GM19023 (cell line): ENCODE data around the gene B3GAT1.
A peak's percentile ranks its signal among the peaks of the same experiment; 100 is the strongest.

Experiments used
- ATAC-seq: cut with Tn5 transposase; IDR thresholded peaks from one replicate; pipeline ENCODE4 v1.9.1; 2021; ENCODE audit warnings: mild to moderate bottlenecking, moderate library complexity; ENCODE audit not compliant: unreplicated experiment

B3GAT1 gene

DNA sequence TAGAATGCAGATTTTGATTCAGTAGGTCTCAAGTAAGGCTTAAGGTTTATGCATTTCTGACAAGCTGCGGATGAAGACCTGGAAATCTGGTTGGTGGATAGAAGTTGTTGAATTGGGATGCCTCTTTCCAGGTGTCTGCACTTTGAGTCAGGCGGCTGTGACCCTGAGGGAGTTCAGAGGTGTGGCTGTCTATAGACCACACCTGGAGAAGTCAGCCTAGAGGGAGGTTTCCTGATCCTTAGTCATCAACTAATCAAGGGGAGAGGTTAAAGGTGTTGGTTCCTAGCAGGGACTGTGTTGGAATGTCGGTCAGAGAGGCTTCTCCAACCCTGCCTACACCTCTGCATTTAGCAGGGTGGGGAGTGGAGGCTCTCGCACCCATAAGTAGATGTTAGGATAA is 72.3 kb downstream of the B3GAT1 start:
- no peak for ATAC-seq

DNA sequence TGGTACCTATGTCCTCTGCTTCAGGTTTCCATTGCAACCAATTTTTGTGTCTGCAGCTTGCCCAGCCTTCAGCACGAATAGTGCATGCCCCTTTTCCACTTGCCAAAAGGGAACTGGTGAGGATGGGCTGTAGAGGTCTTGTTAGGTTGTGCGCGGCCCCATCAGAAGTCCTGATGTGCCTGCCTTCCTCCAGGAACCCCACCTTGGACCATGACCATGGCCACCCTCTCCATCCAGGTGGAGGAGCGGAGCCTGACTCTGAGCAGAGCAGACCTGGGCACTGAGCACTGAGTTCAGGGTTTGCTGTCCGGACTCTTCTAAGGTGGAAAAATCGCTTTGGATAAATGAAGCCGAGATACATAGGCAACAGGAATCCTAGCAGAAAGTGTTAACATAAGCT is 73.4 kb downstream of the B3GAT1 start:
- ATAC-seq = no peak

- ATAC-seq = no peak
These were observed 74.0 kb downstream of the B3GAT1 start for GRCh38 chr11:134338068-134338467.

GRCh38 chr11:134337051-134337450 is 75.0 kb downstream of the B3GAT1 start:
- no peak for ATAC-seq

DNA sequence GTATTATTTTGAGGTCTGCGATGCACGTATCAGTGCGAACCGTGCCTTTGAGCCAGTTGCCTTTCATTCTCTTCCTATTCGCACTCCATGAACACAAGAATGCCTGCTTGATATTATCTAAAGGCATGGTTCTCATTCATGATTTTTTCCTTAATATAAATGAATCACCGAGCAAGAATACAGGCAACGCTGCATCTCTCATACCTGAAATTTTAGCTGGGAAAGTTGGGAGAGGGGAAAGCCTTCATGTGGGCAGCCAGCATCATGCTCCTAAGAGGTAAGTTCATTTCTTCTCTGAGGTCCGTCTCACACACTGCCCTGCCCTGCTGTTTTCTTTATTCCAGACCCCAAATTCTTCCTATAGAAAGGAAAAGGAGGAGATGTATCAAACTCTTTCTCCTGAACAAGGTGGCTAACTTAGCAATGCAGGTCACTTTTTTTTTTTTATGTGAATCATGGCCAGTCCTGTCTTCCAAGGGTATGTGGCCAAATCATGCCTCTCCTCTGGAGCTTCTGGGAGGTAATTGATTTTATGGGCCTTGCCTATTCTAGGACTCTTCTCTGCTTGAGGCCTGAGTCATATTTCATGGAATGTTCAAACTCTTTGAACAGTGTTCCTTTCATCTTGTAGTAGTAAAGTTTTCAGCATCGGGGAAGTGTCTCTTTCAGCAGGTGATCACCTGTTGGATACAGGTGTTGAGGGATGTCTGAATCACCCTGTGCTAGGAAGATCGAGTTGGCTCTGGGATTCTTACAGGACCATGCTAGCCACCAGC is 77.1 kb downstream of the B3GAT1 start:
- ATAC-seq = no peak

DNA sequence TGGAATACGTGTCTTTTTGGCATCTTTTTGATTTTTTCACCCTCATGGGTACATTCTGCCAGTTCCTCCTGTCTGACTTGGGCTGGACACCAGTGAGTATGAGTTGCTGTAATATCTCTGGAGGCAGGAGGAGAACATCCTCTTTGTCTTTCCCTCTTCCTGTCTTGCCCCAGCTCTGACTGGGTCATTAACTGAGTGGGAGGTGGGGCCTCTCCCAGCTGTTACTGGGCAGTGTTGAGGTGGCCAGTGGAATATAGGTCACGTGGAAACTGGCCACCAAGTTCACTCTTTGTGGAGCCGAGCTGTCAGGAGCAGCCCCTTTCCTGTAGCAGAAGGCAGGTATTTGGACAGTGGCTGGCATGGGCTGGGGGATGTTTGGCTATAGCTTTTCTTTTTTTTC is 78.1 kb downstream of the B3GAT1 start:
- ATAC-seq = no peak

DNA sequence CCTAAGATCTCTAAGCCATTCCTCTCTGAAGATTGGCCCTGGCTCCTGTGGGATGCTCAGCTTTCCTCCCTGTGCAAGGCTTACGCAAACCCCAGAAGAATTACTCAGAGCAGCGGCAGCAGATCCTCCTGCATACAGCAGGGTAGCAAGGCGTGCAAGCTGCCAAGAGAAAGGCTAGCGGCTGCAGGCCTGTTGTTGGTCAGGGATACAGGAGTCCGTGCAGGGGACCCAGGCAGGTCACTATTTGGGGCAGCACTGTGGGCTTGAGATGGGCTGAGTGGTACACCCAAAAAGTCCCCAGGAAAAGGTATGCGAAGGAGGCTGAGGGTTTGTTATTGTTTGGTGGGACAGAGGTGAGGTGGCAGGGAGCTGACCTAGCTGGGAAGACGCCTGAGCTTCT is 78.7 kb downstream of the B3GAT1 start:
- ATAC-seq = no peak

DNA sequence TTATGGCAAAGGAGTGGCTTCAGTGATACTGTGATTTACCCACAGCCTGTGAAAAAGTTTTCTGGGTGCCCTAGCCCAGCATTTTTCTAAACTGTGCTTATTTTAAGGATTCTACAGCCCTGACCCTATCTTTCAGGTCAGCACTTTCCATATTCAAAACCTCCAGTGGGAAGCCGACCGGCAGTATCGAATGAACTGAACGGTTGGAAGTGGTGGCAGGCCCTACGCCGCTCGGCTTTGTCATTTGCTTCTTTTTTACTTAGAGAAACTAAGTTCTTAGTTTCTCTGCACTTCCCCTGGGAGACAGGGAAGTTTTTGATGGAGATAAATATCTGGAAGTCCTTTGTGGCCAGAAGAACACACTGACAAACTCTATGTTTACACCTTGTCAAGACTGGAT is 79.3 kb downstream of the B3GAT1 start:
- no peak for ATAC-seq

DNA sequence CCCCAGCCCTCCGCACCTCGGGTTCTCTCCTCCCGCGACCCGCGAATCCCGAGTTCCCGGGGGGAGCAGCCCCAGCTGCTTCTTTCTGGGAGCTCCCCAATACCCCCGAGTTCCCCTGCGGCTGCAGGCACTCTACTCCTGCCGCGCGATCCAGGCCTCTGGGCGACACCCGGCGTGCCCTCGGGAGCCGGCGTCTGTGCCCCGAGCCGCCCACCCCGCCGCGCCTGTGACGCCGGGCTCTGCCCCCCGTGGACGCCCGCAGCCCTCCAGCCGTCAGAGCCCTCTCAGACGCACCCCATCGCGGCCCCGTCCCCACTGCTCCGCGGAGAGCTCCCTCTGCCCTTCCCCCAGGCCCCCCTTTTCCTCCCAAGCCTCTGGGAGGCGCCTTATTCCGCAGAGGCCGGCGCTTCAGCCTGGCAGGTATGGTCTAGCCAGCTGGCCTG is 79.8 kb downstream of the B3GAT1 start:
- peak; percentile 22 for ATAC-seq

- ATAC-seq = peak; percentile 77
These were observed 80.5 kb downstream of the B3GAT1 start, which contains the start of gene GLB1L2 for GRCh38 chr11:134331354-134332188. Gene GLB1L2, plus strand, starts transcription at chr11:134331988. Its CDS starts 74 bp downstream, at chr11:134332062.

- no peak for ATAC-seq
These were observed 81.3 kb downstream of the B3GAT1 start for GRCh38 chr11:134330611-134331353.
